ENCODE results near the gene ST3GAL5.

The ST3GAL5 gene

GRCh38 chr2:85788603-85789002, 100.2 kb downstream of the ST3GAL5 start:
- DNase-seq (ENCODE audit: low spot score): no peak
- no peak overlapping the region for H3K4me3 ChIP-seq
- peak overlapping the region in 1 of 2 donors; percentile 66 for H3K27ac ChIP-seq
- TF ChIP-seq, protein P1, sequence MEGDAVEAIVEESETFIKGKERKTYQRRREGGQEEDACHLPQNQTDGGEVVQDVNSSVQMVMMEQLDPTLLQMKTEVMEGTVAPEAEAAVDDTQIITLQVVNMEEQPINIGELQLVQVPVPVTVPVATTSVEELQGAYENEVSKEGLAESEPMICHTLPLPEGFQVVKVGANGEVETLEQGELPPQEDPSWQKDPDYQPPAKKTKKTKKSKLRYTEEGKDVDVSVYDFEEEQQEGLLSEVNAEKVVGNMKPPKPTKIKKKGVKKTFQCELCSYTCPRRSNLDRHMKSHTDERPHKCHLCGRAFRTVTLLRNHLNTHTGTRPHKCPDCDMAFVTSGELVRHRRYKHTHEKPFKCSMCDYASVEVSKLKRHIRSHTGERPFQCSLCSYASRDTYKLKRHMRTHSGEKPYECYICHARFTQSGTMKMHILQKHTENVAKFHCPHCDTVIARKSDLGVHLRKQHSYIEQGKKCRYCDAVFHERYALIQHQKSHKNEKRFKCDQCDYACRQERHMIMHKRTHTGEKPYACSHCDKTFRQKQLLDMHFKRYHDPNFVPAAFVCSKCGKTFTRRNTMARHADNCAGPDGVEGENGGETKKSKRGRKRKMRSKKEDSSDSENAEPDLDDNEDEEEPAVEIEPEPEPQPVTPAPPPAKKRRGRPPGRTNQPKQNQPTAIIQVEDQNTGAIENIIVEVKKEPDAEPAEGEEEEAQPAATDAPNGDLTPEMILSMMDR (IDR thresholded peaks at IDR 0.05): no peak

GRCh38 chr2:85787981-85788340, 100.8 kb downstream of the ST3GAL5 start:
- TF ChIP-seq, protein P1 (IDR thresholded peaks at IDR 0.05): no peak
- Histone ChIP-seq H3K27ac (peak overlapping the region in 1 of 2 donors; percentile 66), H3K4me3 (no peak overlapping the region)
- no peak for DNase-seq (ENCODE audit: low spot score)

- DNase-seq (ENCODE audit: low spot score): no peak
- Histone ChIP-seq H3K27ac (peak overlapping the region in 1 of 2 donors; percentile 66), H3K4me3 (no peak overlapping the region)
- TF ChIP-seq, protein P1 (IDR thresholded peaks at IDR 0.05): no peak
These were observed 101.4 kb downstream of the ST3GAL5 start for GRCh38 chr2:85787282-85787980.

All from coronary artery (tissue), 2 donors.